KMS-11 (cell line): ENCODE results near the gene CHGA.

Source experiments
- H2AFZ ChIP-seq: fragments of 200-600 bp; sonication (generic); 2 replicates; pipeline ENCODE4 v1.6.1; 2016; ENCODE audit warnings: antibody characterized with exemption, mixed run types, low read depth
- H3K27ac ChIP-seq: fragments of 200-600 bp; sonication (generic); 2 replicates; pipeline ENCODE4 v1.6.1; 2016; ENCODE audit warnings: mild to moderate bottlenecking, mixed run types
- H3K27me3 ChIP-seq: fragments of 200-600 bp; sonication (generic); 2 replicates; pipeline ENCODE4 v1.6.1; 2017; ENCODE audit warnings: mild to moderate bottlenecking, low read depth, mixed run types, moderate library complexity; ENCODE audit not compliant: insufficient read depth
- H3K36me3 ChIP-seq: fragments of 200-600 bp; sonication (generic); 2 replicates; pipeline ENCODE4 v1.6.1; 2017; ENCODE audit warnings: mild to moderate bottlenecking, mixed run types; ENCODE audit not compliant: insufficient read depth
- H3K4me1 ChIP-seq: fragments of 200-600 bp; sonication (generic); 2 replicates; pipeline ENCODE4 v1.6.1; 2016; ENCODE audit warnings: mild to moderate bottlenecking, low read depth, mixed run types; ENCODE audit not compliant: poor library complexity, severe bottlenecking
- H3K4me2 ChIP-seq: fragments of 200-600 bp; sonication (generic); 2 replicates; pipeline ENCODE4 v1.7.0; 2016; ENCODE audit warnings: mild to moderate bottlenecking, mixed run types
- H3K4me3 ChIP-seq: fragments of 200-600 bp; sonication (generic); IDR thresholded peaks from 2 replicates; pipeline ENCODE4 v1.6.1; 2017; ENCODE audit warnings: low read depth, low read length, mixed read lengths; ENCODE audit not compliant: insufficient read depth
- H3K79me2 ChIP-seq: fragments of 200-600 bp; sonication (generic); 2 replicates; pipeline ENCODE4 v1.6.1; 2016; ENCODE audit warnings: low read depth, mixed run types; ENCODE audit not compliant: insufficient read depth
- H3K9ac ChIP-seq: fragments of 200-600 bp; sonication (generic); 2 replicates; pipeline ENCODE4 v1.6.1; 2016; ENCODE audit warnings: mild to moderate bottlenecking, mixed run types
- H4K20me1 ChIP-seq: fragments of 200-600 bp; sonication (generic); 2 replicates; pipeline ENCODE4 v1.6.1; 2016; ENCODE audit warnings: mild to moderate bottlenecking, mixed run types; ENCODE audit not compliant: insufficient read depth
- CTCF ChIP-seq: fragments of 200-600 bp; sonication (generic); conservative IDR thresholded peaks from 2 replicates; pipeline ENCODE4 v1.6.1; 2017; ENCODE audit warnings: low read depth, mild to moderate bottlenecking, antibody characterized with exemption, low read length, moderate library complexity, mixed read lengths

CHGA gene

GRCh38 chr14:92880851-92881250 lies 42.1 kb upstream of the CHGA start:
- Histone ChIP-seq H3K36me3 (no peaks in the 10 kb centered on the region), H3K4me2 (no peak overlapping the region), H2AFZ (no peak overlapping the region)

GRCh38 chr14:92883066-92883465 lies 39.9 kb upstream of the CHGA start:
- H3K27ac ChIP-seq = no peak overlapping the region
- no peak overlapping the region for H3K9ac ChIP-seq
- H3K27me3 ChIP-seq = no peaks in the 10 kb centered on the region
- no peak for TF ChIP-seq CTCF
- no peak overlapping the region for H3K4me3 ChIP-seq
- H3K4me1 ChIP-seq = no peaks in the 10 kb centered on the region
- no peak overlapping the region for H2AFZ ChIP-seq
- no peaks in the 10 kb centered on the region for H3K79me2 ChIP-seq
- H4K20me1 ChIP-seq = no peaks in the 10 kb centered on the region
- H3K36me3 ChIP-seq = no peaks in the 10 kb centered on the region
- no peak overlapping the region for H3K4me2 ChIP-seq

More at GRCh38 chr14:92880851-92881250, 42.1 kb upstream of the CHGA start:
- no peaks in the 10 kb centered on the region for H3K4me1 ChIP-seq
- H3K27ac ChIP-seq = no peak overlapping the region
- no peak for TF ChIP-seq CTCF
- H4K20me1 ChIP-seq = no peaks in the 10 kb centered on the region
- H3K9ac ChIP-seq = no peak overlapping the region
- H3K4me3 ChIP-seq = no peak overlapping the region
- H3K79me2 ChIP-seq = no peaks in the 10 kb centered on the region
- H3K27me3 ChIP-seq = no peaks in the 10 kb centered on the region

- no peak for TF ChIP-seq CTCF
- no peak overlapping the region for H3K4me3 ChIP-seq
- no peaks in the 10 kb centered on the region for H4K20me1 ChIP-seq
- H3K79me2 ChIP-seq = no peaks in the 10 kb centered on the region
- no peak overlapping the region for H3K4me2 ChIP-seq
- H3K27me3 ChIP-seq = no peaks in the 10 kb centered on the region
- no peak overlapping the region for H3K27ac ChIP-seq
- no peaks in the 10 kb centered on the region for H3K4me1 ChIP-seq
- no peak overlapping the region for H2AFZ ChIP-seq
- H3K36me3 ChIP-seq = no peaks in the 10 kb centered on the region
- no peak overlapping the region for H3K9ac ChIP-seq
Observed at GRCh38 chr14:92884410-92884809, 38.5 kb upstream of the CHGA start.

- H2AFZ ChIP-seq = no peak overlapping the region
- H3K9ac ChIP-seq = no peak overlapping the region
- H3K79me2 ChIP-seq = no peaks in the 10 kb centered on the region
- no peaks in the 10 kb centered on the region for H3K4me1 ChIP-seq
- no peaks in the 10 kb centered on the region for H3K27me3 ChIP-seq
- H3K4me2 ChIP-seq = no peak overlapping the region
- TF ChIP-seq CTCF = no peak
- no peak overlapping the region for H3K4me3 ChIP-seq
- no peak overlapping the region for H3K27ac ChIP-seq
- no peaks in the 10 kb centered on the region for H4K20me1 ChIP-seq
- no peaks in the 10 kb centered on the region for H3K36me3 ChIP-seq
Observed at GRCh38 chr14:92885279-92886061, 37.5 kb upstream of the CHGA start.
